Neural cell (in vitro differentiated cells): ENCODE data around the gene LAMB4.

ENCODE experiments used
- CTCF ChIP-seq: fragments of 450-650 bp; IDR thresholded peaks from 2 replicates; pipeline ENCODE4 v1.5.1; 2014; ENCODE audit warnings: antibody characterized with exemption, mild to moderate bottlenecking, moderate library complexity; ENCODE audit not compliant: poor library complexity, severe bottlenecking
- EP300 ChIP-seq: fragments of 450-650 bp; conservative IDR thresholded peaks from 2 replicates; pipeline ENCODE4 v1.6.1; 2014; ENCODE audit warnings: antibody characterized with exemption, mild to moderate bottlenecking, moderate library complexity; ENCODE audit not compliant: poor library complexity, severe bottlenecking
- EZH2 ChIP-seq: fragments of 200-600, 300-800 bp; shearing (Covaris generic), sonication (generic); IDR thresholded peaks from 2 replicates; pipeline ENCODE4 v1.6.1; 2014; ENCODE audit warnings: antibody characterized with exemption, low read length, borderline replicate concordance, mild to moderate bottlenecking; ENCODE audit not compliant: insufficient read depth, poor library complexity, severe bottlenecking
- MXI1 ChIP-seq: fragments of 450-650 bp; conservative IDR thresholded peaks from 2 replicates; pipeline ENCODE4 v1.6.1; 2014; ENCODE audit warnings: antibody characterized with exemption, mild to moderate bottlenecking; ENCODE audit not compliant: poor library complexity, severe bottlenecking
- POLR2AphosphoS5 ChIP-seq: IDR thresholded peaks from 2 replicates; pipeline ENCODE4 v1.6.1; 2012
- REST ChIP-seq: IDR thresholded peaks from 2 replicates; pipeline ENCODE4 v1.6.1; 2012; ENCODE audit warnings: borderline replicate concordance
- SMC3 ChIP-seq: fragments of 450-650 bp; conservative IDR thresholded peaks from 2 replicates; pipeline ENCODE4 v1.6.1; 2014; ENCODE audit warnings: antibody characterized with exemption, mild to moderate bottlenecking, moderate library complexity; ENCODE audit not compliant: poor library complexity

- TF ChIP-seq EP300 (no peak), CTCF (no peak), EZH2 (no peak), POLR2AphosphoS5 (no peak), SMC3 (no peak), MXI1 (no peak), REST (no peak)
These were observed 122.9 kb downstream of the LAMB4 start for GRCh38 chr7:108007261-108007660.
